ENCODE data around the gene TMX2.

DNA sequence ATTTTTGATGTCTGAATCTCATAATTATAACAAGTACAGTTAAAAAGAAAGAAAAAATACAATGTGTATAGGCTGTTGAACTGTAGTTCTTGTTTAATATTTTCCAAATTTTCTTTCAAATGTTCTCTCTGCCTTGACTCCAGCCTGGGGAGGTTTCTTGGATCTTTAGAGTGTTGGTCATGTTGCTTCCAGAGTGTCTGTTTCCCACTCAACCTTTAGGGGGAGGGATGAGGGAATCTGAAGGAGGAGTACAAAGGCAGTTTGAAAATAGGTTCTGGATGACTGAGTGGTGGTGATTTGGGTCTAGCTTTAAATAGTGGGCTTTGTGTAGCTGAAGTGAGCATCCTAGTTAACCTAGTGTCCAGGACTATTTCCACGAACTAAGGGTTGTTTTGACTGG lies 51.2 kb downstream of the TMX2 start:
- TF ChIP-seq, protein P1, sequence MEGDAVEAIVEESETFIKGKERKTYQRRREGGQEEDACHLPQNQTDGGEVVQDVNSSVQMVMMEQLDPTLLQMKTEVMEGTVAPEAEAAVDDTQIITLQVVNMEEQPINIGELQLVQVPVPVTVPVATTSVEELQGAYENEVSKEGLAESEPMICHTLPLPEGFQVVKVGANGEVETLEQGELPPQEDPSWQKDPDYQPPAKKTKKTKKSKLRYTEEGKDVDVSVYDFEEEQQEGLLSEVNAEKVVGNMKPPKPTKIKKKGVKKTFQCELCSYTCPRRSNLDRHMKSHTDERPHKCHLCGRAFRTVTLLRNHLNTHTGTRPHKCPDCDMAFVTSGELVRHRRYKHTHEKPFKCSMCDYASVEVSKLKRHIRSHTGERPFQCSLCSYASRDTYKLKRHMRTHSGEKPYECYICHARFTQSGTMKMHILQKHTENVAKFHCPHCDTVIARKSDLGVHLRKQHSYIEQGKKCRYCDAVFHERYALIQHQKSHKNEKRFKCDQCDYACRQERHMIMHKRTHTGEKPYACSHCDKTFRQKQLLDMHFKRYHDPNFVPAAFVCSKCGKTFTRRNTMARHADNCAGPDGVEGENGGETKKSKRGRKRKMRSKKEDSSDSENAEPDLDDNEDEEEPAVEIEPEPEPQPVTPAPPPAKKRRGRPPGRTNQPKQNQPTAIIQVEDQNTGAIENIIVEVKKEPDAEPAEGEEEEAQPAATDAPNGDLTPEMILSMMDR (IDR thresholded peaks at IDR 0.05): peak; percentile 27 to 45 (median 37)
- no peak for TF ChIP-seq POLR2A (IDR thresholded peaks at IDR 0.05)
